Gastroesophageal sphincter (tissue), 3 donors: ENCODE results near the gene SPEG.

ENCODE experiments used
- CTCF ChIP-seq, 4 experiments: fragments of 200-600 bp in 2 of 4; fragments of 450-650 bp in 2 of 4; sonication (generic) in 1 of 4; IDR thresholded peaks; one replicate each; pipeline ENCODE4 v1.5.1; 2017 to 2019; ENCODE audit warnings: antibody characterized with exemption in 4 of 4, mild to moderate bottlenecking in 2 of 4, moderate library complexity in 2 of 4
- EP300 ChIP-seq: sonication (generic); formaldehyde crosslinking; IDR thresholded peaks from one replicate; pipeline ENCODE4 v1.6.1; 2017; ENCODE audit warnings: antibody characterized with exemption, mild to moderate bottlenecking
- POLR2A ChIP-seq, 2 donors: fragments of 450-650 bp; IDR thresholded peaks; one replicate each; pipeline ENCODE4 v1.6.1; 2017; ENCODE audit warnings: antibody characterized with exemption in 2 of 2, mild to moderate bottlenecking in 2 of 2, moderate library complexity in 1 of 2
- POLR2AphosphoS5 ChIP-seq: sonication (generic); formaldehyde crosslinking; IDR thresholded peaks from one replicate; pipeline ENCODE4 v1.6.1; 2017; ENCODE audit warnings: antibody characterized with exemption

GRCh38 chr2:219384859-219385258, 49.8 kb upstream of the SPEG start:
- TF ChIP-seq EP300 = no peak
- TF ChIP-seq CTCF (IDR thresholded peaks at IDR 0.05) = no peak
- TF ChIP-seq POLR2AphosphoS5 = peak; percentile 47
- no peak for TF ChIP-seq POLR2A (IDR thresholded peaks at IDR 0.05)
